Measurements from ENCODE around the gene DPYD. TPM values are rescaled to one million over a fixed set of nuclear protein-coding genes. Genes with fewer than 3 reads are reported as not detected.

DPYD gene
- total RNA-seq, 1 donor from 2014 or later, result 12.6 TPM

DNA sequence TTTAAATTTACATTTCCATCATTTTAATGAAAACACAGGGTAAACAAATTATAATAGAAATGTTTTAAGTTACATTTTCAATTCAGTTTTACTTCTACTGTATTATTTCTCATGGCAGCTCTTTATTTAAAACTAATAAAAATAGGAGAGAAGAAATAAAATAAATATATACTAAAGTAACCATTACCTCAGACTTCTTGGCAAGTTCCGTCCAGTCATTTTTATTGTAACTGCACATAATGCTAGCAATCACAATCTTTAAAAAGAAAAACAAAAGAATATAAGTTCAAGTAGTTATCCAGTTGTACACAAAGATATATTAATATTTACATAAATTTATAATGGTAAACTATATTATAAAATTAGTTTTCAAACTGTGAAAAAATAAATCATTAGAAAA lies 538.6 kb downstream of the DPYD start:
- CTCF ChIA-PET, result no interaction called here

DNA sequence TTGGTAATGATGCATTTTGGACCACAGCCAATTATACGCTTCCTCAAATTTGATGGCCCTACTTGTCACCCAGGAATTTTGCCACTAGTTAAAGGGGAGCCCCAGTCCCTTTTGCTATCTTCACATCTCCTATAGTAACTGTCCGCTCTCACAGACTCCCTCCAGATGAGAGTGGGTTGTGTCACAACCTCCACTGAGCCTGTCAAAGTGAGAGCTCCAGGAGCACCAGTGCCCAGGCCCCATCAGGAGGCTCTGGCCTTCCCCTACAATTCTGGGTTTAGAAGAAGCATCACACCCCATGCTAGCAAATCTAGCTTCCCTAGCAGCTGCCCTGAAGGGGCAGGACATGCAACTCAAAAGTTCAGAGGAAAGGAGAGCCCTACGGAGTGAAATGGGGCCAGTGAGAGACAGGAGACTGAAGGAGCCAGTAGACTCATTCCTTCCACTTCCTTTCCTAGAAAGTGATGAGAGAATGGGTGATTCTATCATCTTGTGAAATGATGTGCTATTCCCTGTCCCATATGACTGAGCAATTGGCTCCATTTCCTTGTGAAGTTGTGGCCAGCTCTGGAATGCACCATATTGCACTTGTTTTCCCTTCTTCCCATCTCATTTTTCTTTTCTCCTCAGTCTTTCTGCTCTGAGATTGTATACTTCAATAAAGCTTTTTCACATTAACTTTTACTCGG lies 541.3 kb downstream of the DPYD start:
- ChIA-PET CTCF (no interaction called here), POLR2A (no interaction called here)
- Mint-ChIP-seq H3K27ac (no peak overlapping the region), H3K4me1 (no peaks in the 10 kb centered on the region), H3K9me3 (peaks cover under 1% of the 10 kb centered on the region), H3K27me3 (no peaks in the 10 kb centered on the region), H3K36me3 (ENCODE audit: low read depth) (no peaks in the 10 kb centered on the region), H3K4me3 (no peak overlapping the region)
- TF ChIP-seq, protein P1, sequence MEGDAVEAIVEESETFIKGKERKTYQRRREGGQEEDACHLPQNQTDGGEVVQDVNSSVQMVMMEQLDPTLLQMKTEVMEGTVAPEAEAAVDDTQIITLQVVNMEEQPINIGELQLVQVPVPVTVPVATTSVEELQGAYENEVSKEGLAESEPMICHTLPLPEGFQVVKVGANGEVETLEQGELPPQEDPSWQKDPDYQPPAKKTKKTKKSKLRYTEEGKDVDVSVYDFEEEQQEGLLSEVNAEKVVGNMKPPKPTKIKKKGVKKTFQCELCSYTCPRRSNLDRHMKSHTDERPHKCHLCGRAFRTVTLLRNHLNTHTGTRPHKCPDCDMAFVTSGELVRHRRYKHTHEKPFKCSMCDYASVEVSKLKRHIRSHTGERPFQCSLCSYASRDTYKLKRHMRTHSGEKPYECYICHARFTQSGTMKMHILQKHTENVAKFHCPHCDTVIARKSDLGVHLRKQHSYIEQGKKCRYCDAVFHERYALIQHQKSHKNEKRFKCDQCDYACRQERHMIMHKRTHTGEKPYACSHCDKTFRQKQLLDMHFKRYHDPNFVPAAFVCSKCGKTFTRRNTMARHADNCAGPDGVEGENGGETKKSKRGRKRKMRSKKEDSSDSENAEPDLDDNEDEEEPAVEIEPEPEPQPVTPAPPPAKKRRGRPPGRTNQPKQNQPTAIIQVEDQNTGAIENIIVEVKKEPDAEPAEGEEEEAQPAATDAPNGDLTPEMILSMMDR (IDR thresholded peaks at IDR 0.05), result no peak
- ATAC-seq (ENCODE audit: low read depth) (no peak), DNase-seq (no peak)
- intact Hi-C loops (cut with micrococcal nuclease), result no loop called here

More for the DNA sequence above, 538.6 kb downstream of the DPYD start:
- Mint-ChIP-seq H3K9me3 (peaks cover 2% of the 10 kb centered on the region), H3K36me3 (ENCODE audit: low read depth) (no peaks in the 10 kb centered on the region), H3K4me1 (no peaks in the 10 kb centered on the region), H3K4me3 (no peak overlapping the region), H3K27me3 (no peaks in the 10 kb centered on the region), H3K27ac (no peak overlapping the region)
- POLR2A ChIA-PET, result no interaction called here
- DNase-seq (no peak), ATAC-seq (ENCODE audit: low read depth) (no peak)
- TF ChIP-seq, protein P1 (IDR thresholded peaks at IDR 0.05), result no peak
- intact Hi-C loops (cut with micrococcal nuclease), result no loop called here

DNA sequence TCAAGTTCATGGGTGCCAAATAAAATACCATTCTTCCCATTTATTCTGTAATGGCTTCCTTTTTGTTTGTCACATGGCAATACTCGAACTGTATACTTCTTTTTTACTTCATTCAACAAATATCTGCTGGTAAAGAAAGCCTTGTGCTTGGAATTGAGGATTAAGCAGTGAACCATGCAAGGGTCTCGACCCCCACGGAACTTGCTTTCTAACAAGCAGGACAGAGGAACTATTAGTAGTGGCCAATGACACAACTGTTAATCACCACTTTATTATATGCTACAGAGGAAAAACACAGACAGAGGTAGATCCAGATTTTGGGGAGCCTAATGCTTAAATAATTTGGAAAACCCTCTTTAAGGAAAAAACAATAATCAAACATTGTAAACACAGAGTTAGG lies 542.2 kb downstream of the DPYD start:
- H3K4me3 Mint-ChIP-seq, result no peak overlapping the region
- H3K27me3 Mint-ChIP-seq, result no peaks in the 10 kb centered on the region
- no peaks in the 10 kb centered on the region for H3K9me3 Mint-ChIP-seq
- no peaks in the 10 kb centered on the region for H3K36me3 Mint-ChIP-seq (ENCODE audit: low read depth)
- CTCF ChIA-PET, result no interaction called here
- DNase-seq (no peak), ATAC-seq (ENCODE audit: low read depth) (no peak)
- no peaks in the 10 kb centered on the region for H3K4me1 Mint-ChIP-seq
- TF ChIP-seq, protein P1 (IDR thresholded peaks at IDR 0.05), result no peak
- intact Hi-C loops (cut with micrococcal nuclease), result no loop called here
- POLR2A ChIA-PET, result no interaction called here
- no peak overlapping the region for H3K27ac Mint-ChIP-seq

DNA sequence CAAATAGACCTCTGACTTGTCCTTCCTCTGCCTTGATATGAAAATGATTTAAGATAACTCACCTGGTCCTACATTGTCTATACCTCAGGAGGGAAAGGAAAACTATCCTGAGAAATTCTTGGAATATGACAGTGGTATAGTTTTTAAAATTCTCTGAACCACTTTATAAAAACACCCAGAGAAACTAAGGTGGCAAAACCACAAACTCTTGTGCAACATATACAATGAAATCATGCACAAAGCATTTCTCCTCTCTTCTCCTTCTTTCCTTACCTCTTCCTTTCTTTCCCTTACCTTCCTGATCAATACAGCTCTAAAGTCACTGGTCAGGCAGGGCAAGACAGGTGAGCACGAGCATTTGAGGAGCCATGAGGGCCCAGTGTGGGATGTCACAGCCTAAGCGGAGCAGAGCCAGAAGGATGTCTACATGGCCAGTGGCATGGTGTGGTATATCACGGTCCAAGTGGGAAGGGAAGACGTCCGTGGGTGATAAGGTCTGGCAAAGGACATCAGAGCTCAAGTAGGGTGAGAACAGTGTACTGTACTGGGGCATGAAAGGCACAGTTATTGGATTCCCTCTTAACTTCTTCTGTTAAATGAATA lies 543.3 kb downstream of the DPYD start:
- ChIA-PET CTCF (no interaction called here), POLR2A (interaction anchor here (0.7 kb wide), 1 partner anchor 17 kb away, joined by 3 read pairs; no protein-coding TSS in a partner anchor)
- intact Hi-C loops (cut with micrococcal nuclease), result no loop called here
- TF ChIP-seq, protein P1 (IDR thresholded peaks at IDR 0.05), result no peak
- DNase-seq (no peak), ATAC-seq (ENCODE audit: low read depth) (no peak)
- H3K4me1 Mint-ChIP-seq, result no peaks in the 10 kb centered on the region
- H3K27ac Mint-ChIP-seq, result no peak overlapping the region
- H3K36me3 Mint-ChIP-seq (ENCODE audit: low read depth), result peaks cover 2% of the 10 kb centered on the region
- no peaks in the 10 kb centered on the region for H3K9me3 Mint-ChIP-seq
- no peak overlapping the region for H3K4me3 Mint-ChIP-seq
- H3K27me3 Mint-ChIP-seq, result no peaks in the 10 kb centered on the region

DNA sequence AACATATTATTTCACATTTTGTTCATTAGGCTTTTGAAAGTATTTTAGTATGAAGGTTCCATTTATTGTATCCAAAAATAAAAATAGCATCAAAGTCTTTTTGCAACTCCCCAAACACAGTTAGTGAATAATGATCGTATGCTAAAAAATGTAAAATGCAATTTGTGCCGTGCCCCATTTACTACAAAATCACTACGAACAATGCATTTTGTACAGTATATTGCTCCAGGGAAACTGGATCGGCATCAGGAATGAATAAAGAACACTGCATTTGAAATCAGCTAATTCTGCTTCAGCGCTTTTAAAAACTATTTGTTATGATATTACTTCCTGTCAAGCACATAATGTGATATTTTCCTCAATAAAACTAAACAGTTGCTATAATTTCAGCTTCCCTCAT lies 547.8 kb downstream of the DPYD start:
- no peaks in the 10 kb centered on the region for H3K9me3 Mint-ChIP-seq
- no peaks in the 10 kb centered on the region for H3K27me3 Mint-ChIP-seq
- TF ChIP-seq, protein P1 (IDR thresholded peaks at IDR 0.05), result no peak
- no peak overlapping the region for H3K4me3 Mint-ChIP-seq
- POLR2A ChIA-PET, result no interaction called here
- no peak for ATAC-seq (ENCODE audit: low read depth)
- CTCF ChIA-PET, result no interaction called here
- H3K27ac Mint-ChIP-seq, result no peak overlapping the region
- DNase-seq, result no peak
- intact Hi-C loops (cut with micrococcal nuclease), result no loop called here
- H3K4me1 Mint-ChIP-seq, result no peaks in the 10 kb centered on the region
- H3K36me3 Mint-ChIP-seq (ENCODE audit: low read depth), result peaks cover 3% of the 10 kb centered on the region

All from activated B cell treated with CpG ODN at 0.5 μM for 24 hours (primary cell).